ENCODE data around the gene TAF5L. TPM values are rescaled to one million over a fixed set of nuclear protein-coding genes. Genes with fewer than 3 reads are reported as not detected.

Gene TAF5L
- total RNA-seq, 2 experiments from 2014 or later: 30.3 to 32.9 TPM

DNA sequence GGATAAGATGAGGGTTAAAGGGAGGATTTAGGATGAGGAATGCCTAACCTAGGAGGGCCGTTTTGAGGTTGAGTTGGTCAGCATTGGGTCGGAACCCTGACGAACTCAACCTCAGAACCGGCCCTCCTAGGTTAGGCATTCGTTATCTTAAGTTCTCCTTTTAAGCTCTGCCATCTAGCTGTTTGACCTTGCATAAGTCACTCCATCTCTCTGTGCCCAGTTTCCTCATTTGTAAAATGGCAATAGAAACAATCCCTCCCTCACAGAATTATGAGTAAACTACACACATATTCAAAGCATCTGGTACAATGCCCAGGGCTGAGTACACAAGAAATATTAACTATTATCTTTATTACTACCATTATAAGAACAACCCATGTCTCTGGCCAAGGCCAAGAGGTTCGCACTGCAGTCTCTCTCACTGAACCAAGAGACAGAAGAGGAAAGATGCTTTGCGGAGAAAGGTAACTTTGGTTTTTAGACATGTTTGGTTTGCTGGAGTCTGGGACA is 72.2 kb downstream of the TAF5L start:
- H3K4me1 ChIP-seq (ENCODE audit: insufficient read depth, low read length, poor library complexity, severe bottlenecking): peaks cover 13% of the 10 kb centered on the region
- peaks cover 17% of the 10 kb centered on the region; the same call in 1 of the 2 replicates for H3K79me2 ChIP-seq (ENCODE audit: insufficient read depth, low read depth, low read length)
- H2AFZ ChIP-seq (ENCODE audit: low read length): no peak overlapping the region
- intact Hi-C loops (cut with micrococcal nuclease; ENCODE audit: unreplicated experiment): no loop called here
- no peak overlapping the region for H3K4me3 ChIP-seq (ENCODE audit: low read depth, low read length, poor library complexity, severe bottlenecking)
- H3K9me2 ChIP-seq (ENCODE audit: insufficient read depth, low read length): no peaks in the 10 kb centered on the region
- H3K27ac ChIP-seq (ENCODE audit: low read depth, low read length, poor library complexity, severe bottlenecking): no peak overlapping the region
- DNase-seq (ENCODE audit: low spot score): no peak
- no peak overlapping the region for H3K4me2 ChIP-seq (ENCODE audit: low read length)
- no peaks in the 10 kb centered on the region for H3K36me3 ChIP-seq (ENCODE audit: insufficient read depth, low read length)
- no TSS peak for BruUV-seq (replicated peaks)
- POLR2A ChIA-PET: no interaction called here
- CTCF ChIA-PET (ENCODE audit: unreplicated experiment): no interaction called here
- no peaks in the 10 kb centered on the region for H4K20me1 ChIP-seq (ENCODE audit: insufficient read depth, low read length)
- TF ChIP-seq EZH2phosphoT487 (IDR thresholded peaks at IDR 0.05; ENCODE audit: borderline replicate concordance, low read depth, low read length): no peak
- TF ChIP-seq, protein P1, sequence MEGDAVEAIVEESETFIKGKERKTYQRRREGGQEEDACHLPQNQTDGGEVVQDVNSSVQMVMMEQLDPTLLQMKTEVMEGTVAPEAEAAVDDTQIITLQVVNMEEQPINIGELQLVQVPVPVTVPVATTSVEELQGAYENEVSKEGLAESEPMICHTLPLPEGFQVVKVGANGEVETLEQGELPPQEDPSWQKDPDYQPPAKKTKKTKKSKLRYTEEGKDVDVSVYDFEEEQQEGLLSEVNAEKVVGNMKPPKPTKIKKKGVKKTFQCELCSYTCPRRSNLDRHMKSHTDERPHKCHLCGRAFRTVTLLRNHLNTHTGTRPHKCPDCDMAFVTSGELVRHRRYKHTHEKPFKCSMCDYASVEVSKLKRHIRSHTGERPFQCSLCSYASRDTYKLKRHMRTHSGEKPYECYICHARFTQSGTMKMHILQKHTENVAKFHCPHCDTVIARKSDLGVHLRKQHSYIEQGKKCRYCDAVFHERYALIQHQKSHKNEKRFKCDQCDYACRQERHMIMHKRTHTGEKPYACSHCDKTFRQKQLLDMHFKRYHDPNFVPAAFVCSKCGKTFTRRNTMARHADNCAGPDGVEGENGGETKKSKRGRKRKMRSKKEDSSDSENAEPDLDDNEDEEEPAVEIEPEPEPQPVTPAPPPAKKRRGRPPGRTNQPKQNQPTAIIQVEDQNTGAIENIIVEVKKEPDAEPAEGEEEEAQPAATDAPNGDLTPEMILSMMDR (conservative IDR thresholded peaks at IDR 0.05; ENCODE audit: low read length): no peak
- H3K9me3 ChIP-seq (ENCODE audit: low read length): no peaks in the 10 kb centered on the region

- BruUV-seq (replicated peaks): no TSS peak
- Histone ChIP-seq H3K36me3 (ENCODE audit: insufficient read depth, low read length) (peaks cover under 1% of the 10 kb centered on the region; the same call in 1 of the 2 replicates), H4K20me1 (ENCODE audit: insufficient read depth, low read length) (no peaks in the 10 kb centered on the region), H3K9me3 (ENCODE audit: low read length) (no peaks in the 10 kb centered on the region), H3K4me2 (ENCODE audit: low read length) (no peak overlapping the region), H2AFZ (ENCODE audit: low read length) (no peak overlapping the region), H3K9me2 (ENCODE audit: insufficient read depth, low read length) (no peaks in the 10 kb centered on the region), H3K4me3 (ENCODE audit: low read depth, low read length, poor library complexity, severe bottlenecking) (no peak overlapping the region), H3K27ac (ENCODE audit: low read depth, low read length, poor library complexity, severe bottlenecking) (no peak overlapping the region), H3K79me2 (ENCODE audit: insufficient read depth, low read depth, low read length) (peaks cover 16% of the 10 kb centered on the region; the same call in 1 of the 2 replicates), H3K4me1 (ENCODE audit: insufficient read depth, low read length, poor library complexity, severe bottlenecking) (peaks cover 13% of the 10 kb centered on the region)
- ChIA-PET CTCF (ENCODE audit: unreplicated experiment) (no interaction called here), POLR2A (no interaction called here)
- TF ChIP-seq, protein P1 (conservative IDR thresholded peaks at IDR 0.05; ENCODE audit: low read length): no peak
- no peak for TF ChIP-seq EZH2phosphoT487 (IDR thresholded peaks at IDR 0.05; ENCODE audit: borderline replicate concordance, low read depth, low read length)
- DNase-seq (ENCODE audit: low spot score): no peak
- intact Hi-C loops (cut with micrococcal nuclease; ENCODE audit: unreplicated experiment): no loop called here
Measured at GRCh38 chr1:229552732-229553131, 73.2 kb downstream of the TAF5L start.

DNA sequence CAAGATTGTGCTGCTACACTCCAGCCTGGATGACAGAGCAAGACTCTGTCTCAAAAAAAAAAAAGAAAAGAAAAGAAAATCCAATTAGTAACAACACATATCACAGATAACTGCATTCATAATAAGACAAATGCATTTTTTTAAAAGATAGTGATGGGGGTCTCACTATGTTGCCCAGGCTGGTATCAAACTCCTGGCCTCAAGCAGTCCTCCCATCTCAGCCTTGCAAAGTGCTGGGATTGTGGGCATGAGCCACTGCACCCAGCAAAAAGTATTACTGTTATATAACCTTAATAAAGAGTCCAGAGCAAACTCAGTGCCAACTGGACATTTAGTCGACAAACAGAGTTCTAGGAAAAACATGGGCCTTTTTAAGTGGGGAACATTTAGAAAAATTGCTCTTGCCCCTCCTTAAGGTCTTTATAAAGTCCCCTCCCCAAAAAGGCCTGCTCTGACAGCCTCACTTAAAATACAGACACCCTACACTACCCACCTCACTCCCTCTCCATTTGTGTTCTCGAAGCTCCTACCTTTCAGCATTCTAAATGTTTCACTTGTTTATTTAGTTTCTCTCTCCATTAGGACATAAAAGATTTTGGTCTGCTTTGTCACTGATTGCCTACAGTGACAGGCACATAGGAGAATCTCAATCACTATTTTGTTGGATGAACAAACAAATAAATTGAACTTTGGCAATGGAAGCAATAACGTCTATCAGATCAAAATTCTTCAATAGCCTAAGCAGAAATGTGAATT is 74.9 kb downstream of the TAF5L start:
- Histone ChIP-seq H3K36me3 (ENCODE audit: insufficient read depth, low read length) (peaks cover 11% of the 10 kb centered on the region; the same call in 1 of the 2 replicates), H3K4me1 (ENCODE audit: insufficient read depth, low read length, poor library complexity, severe bottlenecking) (no peaks in the 10 kb centered on the region), H3K27ac (ENCODE audit: low read depth, low read length, poor library complexity, severe bottlenecking) (no peak overlapping the region), H3K4me3 (ENCODE audit: low read depth, low read length, poor library complexity, severe bottlenecking) (no peak overlapping the region), H4K20me1 (ENCODE audit: insufficient read depth, low read length) (no peaks in the 10 kb centered on the region), H3K79me2 (ENCODE audit: insufficient read depth, low read depth, low read length) (no peaks in the 10 kb centered on the region), H2AFZ (ENCODE audit: low read length) (no peak overlapping the region), H3K9me3 (ENCODE audit: low read length) (no peaks in the 10 kb centered on the region), H3K9me2 (ENCODE audit: insufficient read depth, low read length) (no peaks in the 10 kb centered on the region), H3K4me2 (ENCODE audit: low read length) (no peak overlapping the region)
- intact Hi-C loops (cut with micrococcal nuclease; ENCODE audit: unreplicated experiment): no loop called here
- CTCF ChIA-PET (ENCODE audit: unreplicated experiment): no interaction called here
- no TSS peak for BruUV-seq (replicated peaks)
- POLR2A ChIA-PET: no interaction called here
- no peak for TF ChIP-seq EZH2phosphoT487 (IDR thresholded peaks at IDR 0.05; ENCODE audit: borderline replicate concordance, low read depth, low read length)
- TF ChIP-seq, protein P1 (conservative IDR thresholded peaks at IDR 0.05; ENCODE audit: low read length): no peak
- DNase-seq (ENCODE audit: low spot score): no peak
